Endothelial cell of umbilical vein (primary cell): ENCODE measurements around the gene MRPL57.

Experiments used
- MYC ChIP-seq: IDR thresholded peaks from one replicate; pipeline ENCODE4 v1.6.1; 2011; ENCODE audit warnings: mild to moderate bottlenecking, low read depth, low read length
- POLR2A ChIP-seq: IDR thresholded peaks from 2 replicates; pipeline ENCODE4 v1.6.1; 2012; ENCODE audit warnings: low read depth, mild to moderate bottlenecking, control low read depth, low read length
- POLR2AphosphoS5 ChIP-seq: IDR thresholded peaks from 2 replicates; pipeline ENCODE4 v1.6.1; 2012; ENCODE audit warnings: low read depth, mild to moderate bottlenecking, control low read depth, low read length, moderate library complexity; ENCODE audit not compliant: insufficient read depth
- TF ChIP-seq, protein P1 (sequence below), 2 donors: IDR thresholded peaks; 1 replicate in 1 of 2; 2 replicates in 1 of 2; pipeline ENCODE4 v1.5.1; 2011; ENCODE audit warnings: low read length in 2 of 2, mild to moderate bottlenecking in 2 of 2, moderate library complexity in 2 of 2, control low read depth in 1 of 2, inconsistent platforms in 1 of 2, low read depth in 1 of 2; ENCODE audit not compliant: insufficient read depth in 1 of 2; ENCODE audit errors: extremely low read depth in 1 of 2
- TF ChIP-seq, protein P2 (sequence below): IDR thresholded peaks from 2 replicates; pipeline ENCODE4 v1.6.1; 2011; ENCODE audit not compliant: insufficient read depth, insufficient read length

DNA sequence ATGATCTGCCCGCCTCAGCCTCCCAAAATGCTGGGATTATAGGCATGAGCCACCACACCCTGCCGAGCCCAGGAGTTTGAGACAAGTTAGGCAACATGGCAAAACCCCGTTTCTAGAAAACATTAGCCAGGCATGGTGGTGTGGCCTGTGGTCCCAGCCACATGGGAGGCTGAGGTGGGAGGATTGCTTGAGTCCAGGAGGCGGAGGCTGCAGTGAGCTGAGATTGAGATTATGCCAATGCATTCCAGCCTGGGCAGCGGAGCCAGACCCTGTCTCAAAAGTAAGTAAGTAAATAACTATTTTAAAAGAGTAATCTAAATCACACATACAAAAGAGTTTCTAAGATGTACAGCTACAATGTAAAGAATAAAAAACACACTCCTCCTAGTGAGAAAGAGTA, 42.0 kb upstream of the MRPL57 start:
- TF ChIP-seq, protein P1, sequence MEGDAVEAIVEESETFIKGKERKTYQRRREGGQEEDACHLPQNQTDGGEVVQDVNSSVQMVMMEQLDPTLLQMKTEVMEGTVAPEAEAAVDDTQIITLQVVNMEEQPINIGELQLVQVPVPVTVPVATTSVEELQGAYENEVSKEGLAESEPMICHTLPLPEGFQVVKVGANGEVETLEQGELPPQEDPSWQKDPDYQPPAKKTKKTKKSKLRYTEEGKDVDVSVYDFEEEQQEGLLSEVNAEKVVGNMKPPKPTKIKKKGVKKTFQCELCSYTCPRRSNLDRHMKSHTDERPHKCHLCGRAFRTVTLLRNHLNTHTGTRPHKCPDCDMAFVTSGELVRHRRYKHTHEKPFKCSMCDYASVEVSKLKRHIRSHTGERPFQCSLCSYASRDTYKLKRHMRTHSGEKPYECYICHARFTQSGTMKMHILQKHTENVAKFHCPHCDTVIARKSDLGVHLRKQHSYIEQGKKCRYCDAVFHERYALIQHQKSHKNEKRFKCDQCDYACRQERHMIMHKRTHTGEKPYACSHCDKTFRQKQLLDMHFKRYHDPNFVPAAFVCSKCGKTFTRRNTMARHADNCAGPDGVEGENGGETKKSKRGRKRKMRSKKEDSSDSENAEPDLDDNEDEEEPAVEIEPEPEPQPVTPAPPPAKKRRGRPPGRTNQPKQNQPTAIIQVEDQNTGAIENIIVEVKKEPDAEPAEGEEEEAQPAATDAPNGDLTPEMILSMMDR (IDR thresholded peaks at IDR 0.05; ENCODE audit: extremely low read depth in 1 of 2, insufficient read depth in 1 of 2, low read depth in 1 of 2, low read length in 2 of 2) = no peak
- TF ChIP-seq POLR2A (no peak), POLR2AphosphoS5 (no peak), MYC (no peak)
- TF ChIP-seq, protein P2, sequence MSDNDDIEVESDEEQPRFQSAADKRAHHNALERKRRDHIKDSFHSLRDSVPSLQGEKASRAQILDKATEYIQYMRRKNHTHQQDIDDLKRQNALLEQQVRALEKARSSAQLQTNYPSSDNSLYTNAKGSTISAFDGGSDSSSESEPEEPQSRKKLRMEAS = no peak
